Activated CD4-positive, CD25-positive, alpha-beta regulatory T cell treated with anti-CD3 and anti-CD28 coated beads, Interleukin-2, amount 50 U/mL, for 16 hours (primary cell): ENCODE data around the gene KRR1.
A peak's percentile ranks its signal among the peaks of the same experiment; 100 is the strongest.
"Not testable (repeated sequence)": the region's sequence is repeated elsewhere in the genome, so short reads cannot be mapped to it uniquely, and the experiment has no call there.

Source experiments
- DNase-seq: peaks from one replicate; pipeline ENCODE4 v3.0.0-alpha.2; 2020; ENCODE audit warnings: low read depth, low spot score

KRR1 gene

GRCh38 chr12:75525263-75525662 is 13.9 kb upstream of the KRR1 start:
- DNase-seq, result no peak

GRCh38 chr12:75522124-75522523 is 10.7 kb upstream of the KRR1 start:
- not testable (repeated sequence) for DNase-seq

- DNase-seq, result not testable (repeated sequence)
Measured at GRCh38 chr12:75521224-75521623, 9.8 kb upstream of the KRR1 start.

- no peak for DNase-seq
Measured at GRCh38 chr12:75509621-75510020, 1.8 kb downstream of the KRR1 start.

- no peak for DNase-seq
Measured at GRCh38 chr12:75508159-75508558, 3.2 kb downstream of the KRR1 start.

GRCh38 chr12:75507086-75507485 is 4.3 kb downstream of the KRR1 start:
- DNase-seq, result no peak

GRCh38 chr12:75505706-75506312 is 5.6 kb downstream of the KRR1 start:
- no peak for DNase-seq

GRCh38 chr12:75503866-75504265 is 7.5 kb downstream of the KRR1 start:
- no peak for DNase-seq

- DNase-seq, result no peak
Measured at GRCh38 chr12:75503459-75503858, 8.0 kb downstream of the KRR1 start.

GRCh38 chr12:75491169-75491568 is 20.2 kb downstream of the KRR1 start:
- DNase-seq, result no peak

GRCh38 chr12:75489613-75490210 is 21.7 kb downstream of the KRR1 start:
- DNase-seq, result no peak

GRCh38 chr12:75489187-75489586 is 22.2 kb downstream of the KRR1 start:
- DNase-seq, result no peak

GRCh38 chr12:75488553-75488952 is 22.9 kb downstream of the KRR1 start:
- DNase-seq, result no peak

GRCh38 chr12:75487308-75487707 is 24.1 kb downstream of the KRR1 start:
- no peak for DNase-seq

GRCh38 chr12:75484450-75484849 is 27.0 kb downstream of the KRR1 start:
- not testable (repeated sequence) for DNase-seq

- no peak for DNase-seq
Measured at GRCh38 chr12:75483431-75483830, 28.0 kb downstream of the KRR1 start.

- no peak for DNase-seq
Measured at GRCh38 chr12:75482646-75483045, 28.8 kb downstream of the KRR1 start.

- no peak for DNase-seq
Measured at GRCh38 chr12:75481774-75482173, 29.6 kb downstream of the KRR1 start.

- DNase-seq, result no peak
Measured at GRCh38 chr12:75481013-75481705, 30.2 kb downstream of the KRR1 start.

GRCh38 chr12:75480469-75480949 is 30.9 kb downstream of the KRR1 start, which contains the start of gene GLIPR1:
Gene GLIPR1, plus strand, starts transcription at chr12:75480755. Its CDS starts 126 bp downstream, at chr12:75480881.
- peak; percentile 50 for DNase-seq

- no peak for DNase-seq
Measured at GRCh38 chr12:75479963-75480461, 31.4 kb downstream of the KRR1 start.

GRCh38 chr12:75478116-75478794 is 33.2 kb downstream of the KRR1 start:
- DNase-seq, result no peak
